Stimulated activated CD4-positive, alpha-beta T cell treated with anti-CD3 and anti-CD28 coated beads, Interleukin-15, amount 100 ng/mL, for 24 hours (primary cell): ENCODE data around the gene MACROD1.

Experiments
- DNase-seq: peaks from one replicate; pipeline ENCODE4 v3.0.0-alpha.2; 2020

Gene MACROD1

DNA sequence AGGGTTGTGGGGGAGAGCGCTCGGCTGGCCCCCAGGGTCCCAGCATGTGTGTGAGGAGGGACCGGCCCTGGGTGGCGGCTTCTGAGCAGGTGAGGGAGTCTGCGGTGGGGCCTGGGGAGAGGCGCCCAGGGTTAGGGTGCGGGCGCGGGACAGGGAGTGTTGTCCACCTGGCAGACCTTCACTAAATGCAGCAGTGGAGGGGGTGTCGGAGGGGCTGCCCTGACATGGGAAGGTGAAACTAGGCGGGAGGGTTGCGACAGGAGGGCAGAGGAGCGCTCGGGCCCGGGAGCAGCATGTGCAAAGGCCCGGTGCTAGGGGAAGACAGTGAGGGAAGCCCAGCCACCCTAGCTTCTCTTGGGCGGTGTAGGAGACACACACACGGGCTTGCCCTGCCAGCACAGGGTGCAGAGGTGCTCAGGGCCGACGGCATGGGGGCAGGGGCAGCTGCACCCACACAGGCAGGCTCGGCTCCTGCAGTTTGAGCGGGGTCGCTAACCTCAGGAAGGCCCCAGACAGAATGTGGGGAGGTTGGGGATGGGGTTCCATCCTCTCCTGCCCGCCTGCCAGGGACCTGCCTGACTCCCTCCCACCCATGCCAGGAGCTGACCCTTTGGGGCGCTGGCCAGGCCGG is 157.5 kb downstream of the MACROD1 start:
- DNase-seq: no peak

DNA sequence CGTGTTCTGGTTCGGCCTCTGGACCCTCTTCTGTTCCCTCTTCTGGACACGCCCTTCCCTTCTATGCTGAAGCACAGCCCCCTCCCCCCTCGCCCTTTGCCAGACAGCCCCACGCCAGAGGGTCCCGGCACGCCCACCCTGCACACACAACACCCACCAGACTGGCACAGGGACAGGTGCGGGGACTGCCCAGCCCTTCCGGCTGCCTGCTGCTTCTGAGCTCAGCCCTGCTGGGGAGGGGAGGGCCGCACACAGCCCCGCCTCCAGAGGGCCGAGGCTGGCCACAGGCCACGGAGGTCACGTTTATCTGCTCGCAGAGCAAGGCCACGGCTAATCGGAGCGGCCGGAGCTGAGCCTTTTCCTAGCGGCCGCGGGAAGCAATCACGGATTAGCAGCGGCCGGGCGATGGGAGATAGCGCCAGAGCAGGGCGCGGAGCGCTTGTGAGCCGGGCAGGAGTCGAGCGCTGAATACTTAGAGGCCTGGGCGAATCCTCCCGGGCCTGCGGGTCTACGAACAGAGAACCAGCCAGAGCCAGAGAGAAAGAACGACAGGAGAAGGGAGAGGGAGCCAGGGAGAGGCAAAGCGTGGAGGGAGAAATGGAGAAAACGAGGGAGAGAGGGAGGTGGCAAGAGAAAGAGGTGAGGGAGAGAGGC is 158.2 kb downstream of the MACROD1 start:
- no peak for DNase-seq

DNA sequence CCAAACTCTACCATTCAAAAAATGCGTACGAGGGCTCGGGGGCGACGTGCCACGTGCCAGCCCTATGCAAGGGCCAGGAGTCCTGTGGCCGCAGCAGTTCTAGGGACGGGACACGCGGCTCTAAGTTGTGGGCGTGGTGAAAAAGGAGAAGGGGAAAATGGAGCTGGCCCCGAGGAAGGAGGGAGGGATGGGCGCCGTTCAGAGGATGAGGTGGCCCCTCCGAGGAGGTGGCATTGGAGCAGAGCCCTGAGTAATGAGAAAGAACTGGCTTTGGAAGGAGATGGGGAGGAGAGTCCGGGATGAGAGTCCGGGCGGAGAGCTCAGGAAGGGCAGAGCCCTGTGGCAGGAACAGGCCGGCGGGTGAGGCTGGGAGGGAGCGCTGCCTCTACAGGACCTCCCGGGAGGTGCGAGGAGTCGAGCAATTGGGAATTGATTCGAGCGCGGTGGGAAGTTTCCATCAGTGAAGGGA is 158.7 kb downstream of the MACROD1 start:
- DNase-seq: no peak

DNA sequence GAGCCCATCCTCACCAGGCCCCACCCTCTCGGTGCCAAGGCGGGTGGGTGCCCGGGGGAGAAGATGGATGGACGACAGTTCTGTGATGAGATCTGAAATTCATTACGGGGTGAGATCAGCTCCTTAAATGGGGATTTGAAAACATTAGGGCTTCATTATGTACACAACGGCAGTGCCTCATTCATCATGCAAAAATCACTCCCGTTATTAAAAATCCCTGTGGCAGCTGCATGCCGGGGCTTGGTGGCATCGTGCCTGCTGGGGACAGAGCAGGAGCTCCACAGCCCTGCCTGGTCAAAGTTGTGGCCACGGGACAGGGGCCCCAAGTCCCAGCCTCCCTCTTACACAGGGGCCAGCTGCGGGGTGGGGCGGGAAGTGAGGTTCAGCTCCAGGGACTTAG is 159.5 kb downstream of the MACROD1 start:
- no peak for DNase-seq

DNA sequence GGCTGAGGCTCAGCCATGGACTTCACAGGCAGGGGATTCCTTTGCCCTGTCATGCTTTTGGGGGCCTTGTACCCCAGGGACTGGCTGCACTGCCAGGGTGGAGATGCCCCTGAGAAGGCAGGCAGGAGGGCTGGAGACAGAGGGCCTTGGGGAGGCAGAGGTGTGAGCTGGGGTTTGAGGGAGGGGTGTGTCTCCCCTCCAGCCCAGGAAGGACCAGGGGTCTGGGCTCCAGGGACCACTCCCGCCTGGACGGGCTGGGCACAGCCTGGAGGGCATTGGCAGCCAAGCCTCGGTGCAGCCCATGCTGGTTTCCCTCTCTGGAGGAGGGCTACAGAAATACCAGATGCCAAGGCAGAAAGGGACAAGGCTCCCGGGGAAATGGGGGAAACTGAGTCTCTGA is 160.2 kb downstream of the MACROD1 start:
- no peak for DNase-seq

DNA sequence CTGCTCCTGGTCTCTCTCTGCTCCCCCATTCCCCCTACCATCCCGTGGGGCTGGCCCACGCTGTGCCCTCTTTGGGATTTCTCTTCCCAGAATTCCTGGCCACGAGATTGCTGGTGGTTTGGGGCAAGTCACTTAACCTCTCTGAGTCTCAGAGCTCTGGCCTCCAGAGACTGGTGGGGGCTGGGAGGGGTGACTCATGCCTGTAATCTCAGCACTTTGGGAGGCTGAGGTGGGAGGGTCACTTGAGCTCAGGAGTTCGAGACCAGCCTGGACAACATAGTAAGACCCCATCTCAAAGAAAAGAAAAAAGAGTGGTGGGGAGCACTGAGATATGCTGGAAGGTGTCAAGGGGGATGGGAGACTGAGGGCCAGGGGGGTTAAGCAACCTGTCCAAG is 161.3 kb downstream of the MACROD1 start:
- no peak for DNase-seq

DNA sequence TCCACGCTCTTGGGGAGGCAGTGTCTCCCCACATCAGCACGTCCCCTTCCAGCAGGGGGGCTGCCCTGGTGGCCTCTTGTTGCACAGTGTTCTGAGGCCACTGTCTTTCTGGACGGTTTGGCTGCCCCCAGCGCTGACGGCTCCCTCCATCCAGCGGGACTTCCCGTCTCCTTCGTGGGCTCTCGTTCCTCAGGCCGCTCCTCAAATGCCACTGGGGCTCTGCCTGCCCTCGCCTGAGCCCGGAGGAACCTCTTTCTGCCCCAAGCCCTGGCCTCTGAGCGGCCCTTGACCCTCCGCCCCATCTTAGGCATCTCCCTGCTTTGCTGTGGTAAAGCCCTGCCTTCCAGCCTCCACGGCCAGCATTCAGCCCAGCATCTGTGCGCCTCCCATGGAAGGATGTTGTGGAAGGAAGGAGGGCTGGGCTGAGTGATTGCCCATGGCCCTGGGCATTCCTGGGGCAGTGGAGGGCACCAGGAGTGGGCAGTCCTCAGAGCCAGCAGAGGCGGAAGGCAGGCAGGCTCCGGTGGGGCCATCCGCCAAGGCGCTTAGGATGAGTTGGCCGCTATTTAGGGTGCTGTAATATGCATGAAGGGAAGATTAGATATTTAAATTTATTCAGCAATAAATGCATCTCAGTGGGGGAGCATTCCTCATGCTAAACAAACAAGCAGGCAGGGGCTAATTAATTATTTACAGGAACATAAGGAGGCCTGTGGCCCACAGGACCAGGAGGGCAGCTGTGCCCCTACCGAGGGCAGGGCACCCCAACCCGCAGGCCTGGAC is 161.9 kb downstream of the MACROD1 start:
- DNase-seq: no peak

DNA sequence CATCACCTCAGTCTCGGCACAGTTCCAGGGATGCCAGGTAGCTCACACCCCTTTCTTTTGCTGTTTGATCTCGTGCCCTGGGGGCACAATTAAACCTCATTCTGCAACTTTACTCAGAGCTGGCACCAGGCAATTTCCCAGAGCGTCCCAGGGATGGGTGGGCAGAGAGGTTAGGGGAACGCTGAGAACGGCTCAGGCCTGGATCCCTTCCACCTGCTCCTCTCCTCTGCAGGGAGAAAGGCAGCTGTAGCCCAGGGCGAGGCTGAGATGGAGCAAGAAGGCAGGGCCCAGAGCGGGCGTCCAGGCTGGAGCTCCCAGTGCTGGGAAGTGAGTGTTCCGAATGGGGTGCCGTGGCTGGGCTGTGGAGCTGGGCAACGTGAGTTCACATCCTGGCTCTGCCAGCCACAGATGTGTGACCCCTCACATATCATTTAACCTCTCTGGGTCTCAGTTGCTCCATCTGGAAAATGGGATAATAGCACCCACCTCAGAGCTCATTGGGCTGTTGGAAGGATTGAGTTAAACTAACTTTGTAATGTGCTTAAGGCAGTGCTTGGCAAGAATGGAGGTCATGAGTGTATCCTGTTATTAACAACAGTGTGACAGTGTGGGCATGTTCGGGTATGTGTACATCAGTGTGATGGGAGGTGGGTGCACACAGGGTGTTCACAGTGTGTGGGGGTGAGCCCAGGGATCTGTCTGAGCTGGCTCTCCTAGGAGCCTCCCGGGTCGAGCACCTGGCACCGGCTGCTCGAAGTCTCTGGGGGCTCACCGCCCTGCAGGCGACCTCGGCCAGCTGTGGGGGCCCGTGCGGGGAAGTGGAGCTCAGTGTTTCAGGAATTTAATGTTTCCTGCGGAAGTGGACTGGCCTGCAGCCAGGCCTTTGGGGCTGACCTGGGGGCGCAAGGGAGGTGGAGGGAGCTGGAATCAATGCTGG is 164.2 kb downstream of the MACROD1 start:
- DNase-seq: no peak

DNA sequence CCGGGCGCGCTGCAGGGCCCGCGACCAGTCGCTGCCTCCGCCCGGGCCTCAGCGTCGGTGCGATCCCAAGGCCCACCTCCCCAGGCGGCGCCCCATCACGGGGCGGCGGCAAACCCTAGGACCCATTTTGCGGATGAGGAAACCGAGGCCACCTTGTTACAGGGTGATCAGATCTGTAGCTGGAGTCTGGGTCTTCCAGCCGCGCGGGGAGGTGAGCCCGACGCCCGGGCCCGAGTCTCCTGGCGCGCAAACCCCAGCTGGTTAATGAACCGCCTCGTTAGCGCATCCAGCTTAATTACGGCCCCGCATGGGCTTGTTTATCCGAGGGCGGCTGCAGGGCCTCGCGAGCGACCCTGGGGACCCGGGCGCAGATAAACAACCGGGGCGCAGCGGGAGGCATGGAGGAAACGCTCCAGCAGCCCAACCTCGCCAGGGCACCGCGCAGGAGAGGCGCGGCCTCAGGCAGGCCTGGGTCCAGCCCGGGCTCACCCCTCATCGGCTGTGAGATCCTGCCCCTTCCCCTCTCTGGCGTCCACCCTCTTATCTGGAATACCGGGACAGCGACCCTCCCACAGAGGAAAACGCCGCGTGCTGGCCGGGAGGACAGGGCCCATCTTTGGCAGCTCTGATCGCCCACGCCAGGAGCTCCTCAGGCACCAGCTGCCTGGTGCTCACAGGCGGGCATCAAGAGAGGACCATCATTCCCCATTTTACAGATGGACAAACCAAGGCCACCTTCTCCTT is 165.0 kb downstream of the MACROD1 start:
- no peak for DNase-seq

DNA sequence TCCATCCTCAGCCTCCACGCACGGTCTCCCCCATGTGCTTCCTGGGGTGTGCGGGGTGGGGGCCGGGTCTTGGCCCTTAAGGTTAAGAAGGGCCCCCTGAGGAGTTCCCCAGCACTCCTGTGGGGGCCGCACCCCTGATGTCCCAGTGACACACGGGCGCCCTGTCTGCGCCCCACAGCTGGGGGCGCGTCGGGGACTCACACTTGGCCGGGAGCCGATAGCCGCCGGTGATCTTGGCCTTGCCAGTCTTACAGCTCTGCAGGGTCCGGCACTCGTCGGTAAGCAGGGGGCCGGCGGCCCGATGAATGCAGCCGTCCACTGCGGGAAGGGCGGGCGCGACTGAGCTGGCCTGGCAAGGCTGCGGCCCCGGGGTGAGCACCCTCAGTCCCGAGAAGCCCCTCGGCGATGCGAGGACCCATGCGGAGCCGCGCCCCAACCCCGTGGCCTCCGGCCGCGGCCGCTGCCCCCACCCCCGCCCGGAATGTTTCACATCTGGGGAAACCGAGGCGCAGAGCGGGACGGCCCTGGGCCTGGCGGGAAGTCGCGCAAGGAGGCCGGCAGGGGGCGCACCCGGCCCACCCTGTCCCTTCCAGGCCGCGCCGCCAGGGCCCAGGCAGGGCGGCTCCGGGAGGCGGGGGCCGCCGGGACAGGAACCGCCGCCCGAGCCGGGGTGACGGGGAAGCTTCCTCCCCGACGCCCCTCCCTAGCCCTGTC is 165.7 kb downstream of the MACROD1 start:
- peak; percentile 82 for DNase-seq

DNA sequence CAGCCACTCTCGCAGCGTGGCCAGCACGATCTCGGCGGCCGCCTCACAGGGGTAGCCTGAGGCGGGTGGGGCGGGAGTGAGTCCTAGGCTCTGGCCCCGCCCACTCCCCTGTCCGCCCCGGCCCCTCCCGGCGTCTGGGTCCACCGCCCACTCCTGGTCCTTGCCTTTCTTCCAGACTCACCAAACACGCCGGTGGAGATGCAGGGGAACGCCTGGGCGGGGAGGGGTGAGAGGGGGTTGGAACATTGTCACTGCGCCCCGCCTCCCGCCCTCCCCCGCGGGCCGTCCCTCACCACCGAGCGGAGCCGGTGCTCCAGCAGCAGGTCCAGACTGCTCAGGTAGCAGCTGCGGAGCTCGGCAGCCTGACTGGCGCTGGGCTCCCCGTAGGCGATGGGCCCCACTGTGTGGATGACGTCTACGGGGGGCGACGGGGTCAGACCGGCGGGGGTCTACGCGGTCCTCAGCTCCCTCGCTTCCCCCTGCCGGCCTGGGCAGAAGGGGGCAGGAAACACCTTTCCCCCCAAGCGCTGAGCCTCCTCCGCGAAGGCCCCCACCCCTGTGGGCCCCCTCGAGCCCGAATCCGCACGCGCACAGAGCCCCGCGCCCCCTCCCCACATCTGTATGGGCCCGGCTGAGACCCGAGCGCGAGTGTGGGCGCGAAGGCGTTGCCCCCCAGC is 166.4 kb downstream of the MACROD1 start:
- peak; percentile 79 for DNase-seq

DNA sequence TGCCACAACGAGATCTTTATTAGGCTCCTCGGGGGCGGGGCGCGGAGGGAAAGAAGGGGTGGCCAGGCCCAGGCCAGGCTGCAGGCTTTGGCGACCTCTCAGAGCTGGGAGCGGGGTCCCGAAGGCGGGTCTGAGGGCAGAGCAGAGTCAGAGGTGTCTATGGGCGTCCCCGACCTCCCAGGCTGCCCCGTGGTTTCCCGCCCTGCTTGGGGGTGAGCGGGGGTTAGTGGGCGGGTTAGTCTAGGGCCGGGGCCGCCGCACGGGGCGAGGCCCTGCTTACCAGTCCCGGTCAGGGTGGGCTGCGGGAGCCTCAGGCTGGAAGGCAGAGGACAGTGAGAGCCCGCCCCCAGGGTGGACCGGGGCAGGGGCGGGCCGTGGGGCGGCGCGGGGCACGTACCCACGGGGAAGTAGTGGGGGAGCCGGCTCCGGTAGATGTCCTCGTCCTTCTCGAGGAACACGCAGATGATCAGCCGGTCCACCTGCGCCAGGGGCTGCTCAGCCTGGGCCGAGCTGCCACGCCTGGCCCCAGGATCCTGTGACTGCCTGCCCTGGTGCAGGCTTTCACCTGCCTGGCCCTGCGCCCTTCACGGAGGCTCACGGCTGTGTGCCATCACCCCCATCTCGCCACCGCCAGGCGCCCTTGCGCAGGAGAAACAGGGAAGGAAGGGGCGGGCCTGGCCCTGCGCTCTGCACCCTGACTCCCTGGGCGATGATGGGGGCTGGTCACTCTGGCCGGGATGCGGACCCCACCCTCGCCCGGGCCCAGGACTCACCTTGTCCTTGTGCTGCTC is 167.2 kb downstream of the MACROD1 start:
- no peak for DNase-seq

DNA sequence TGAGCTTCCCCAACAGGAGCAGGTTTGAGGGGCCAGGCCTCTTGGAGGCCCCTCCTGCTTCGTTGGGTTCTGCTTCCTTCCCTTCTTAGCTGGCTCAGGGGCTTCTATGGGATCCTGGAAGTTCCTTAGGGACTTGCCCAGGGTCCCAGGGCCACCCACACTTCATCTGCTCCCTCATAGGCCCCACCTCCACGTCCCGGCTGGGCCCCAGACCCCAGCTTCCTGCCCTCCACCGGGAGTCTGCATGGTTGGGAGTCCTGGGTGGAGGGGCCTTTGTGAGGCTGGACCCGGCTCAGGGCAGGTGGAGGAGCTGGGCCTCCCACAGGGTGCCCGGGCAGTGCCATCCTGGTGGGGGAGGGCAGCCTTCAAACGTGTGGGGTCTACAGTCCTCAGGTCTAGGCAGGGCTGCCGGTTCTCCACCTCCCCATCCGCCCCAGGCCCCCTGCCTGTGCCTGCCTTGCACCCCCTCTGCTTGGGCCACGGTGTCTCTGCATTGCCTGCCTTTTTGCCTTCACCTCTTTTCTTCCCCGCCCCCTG is 168.0 kb downstream of the MACROD1 start:
- DNase-seq: no peak

DNA sequence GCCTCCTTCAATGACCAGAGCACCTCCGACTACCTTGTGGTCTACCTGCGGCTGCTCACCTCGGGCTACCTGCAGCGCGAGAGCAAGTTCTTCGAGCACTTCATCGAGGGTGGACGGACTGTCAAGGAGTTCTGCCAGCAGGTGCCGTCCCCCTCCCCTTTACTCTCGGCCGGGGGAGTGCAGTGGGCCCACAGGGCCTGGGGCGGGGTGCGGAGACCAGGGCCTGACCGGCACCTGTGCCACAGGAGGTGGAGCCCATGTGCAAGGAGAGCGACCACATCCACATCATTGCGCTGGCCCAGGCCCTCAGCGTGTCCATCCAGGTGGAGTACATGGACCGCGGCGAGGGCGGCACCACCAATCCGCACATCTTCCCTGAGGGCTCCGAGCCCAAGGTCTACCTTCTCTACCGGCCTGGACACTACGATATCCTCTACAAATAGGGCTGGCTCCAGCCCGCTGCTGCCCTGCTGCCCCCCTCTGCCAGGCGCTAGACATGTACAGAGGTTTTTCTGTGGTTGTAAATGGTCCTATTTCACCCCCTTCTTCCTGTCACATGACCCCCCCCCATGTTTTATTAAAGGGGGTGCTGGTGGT is 168.7 kb downstream of the MACROD1 start:
- no peak for DNase-seq

DNA sequence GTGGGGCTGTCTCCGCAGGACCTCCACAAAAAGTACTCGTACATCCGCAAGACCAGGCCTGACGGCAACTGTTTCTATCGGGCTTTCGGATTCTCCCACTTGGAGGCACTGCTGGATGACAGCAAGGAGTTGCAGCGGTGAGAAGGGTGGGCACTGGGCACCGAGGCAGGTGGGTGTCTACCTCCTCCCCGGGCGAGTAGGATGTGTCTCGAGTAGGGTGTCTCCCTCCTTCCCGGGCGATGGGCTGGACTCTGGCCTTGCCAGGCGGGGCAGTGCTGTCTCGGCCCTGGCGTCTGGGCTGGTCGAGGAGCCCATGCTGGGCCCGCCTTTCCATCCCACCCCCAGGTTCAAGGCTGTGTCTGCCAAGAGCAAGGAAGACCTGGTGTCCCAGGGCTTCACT is 169.4 kb downstream of the MACROD1 start:
- no peak for DNase-seq

DNA sequence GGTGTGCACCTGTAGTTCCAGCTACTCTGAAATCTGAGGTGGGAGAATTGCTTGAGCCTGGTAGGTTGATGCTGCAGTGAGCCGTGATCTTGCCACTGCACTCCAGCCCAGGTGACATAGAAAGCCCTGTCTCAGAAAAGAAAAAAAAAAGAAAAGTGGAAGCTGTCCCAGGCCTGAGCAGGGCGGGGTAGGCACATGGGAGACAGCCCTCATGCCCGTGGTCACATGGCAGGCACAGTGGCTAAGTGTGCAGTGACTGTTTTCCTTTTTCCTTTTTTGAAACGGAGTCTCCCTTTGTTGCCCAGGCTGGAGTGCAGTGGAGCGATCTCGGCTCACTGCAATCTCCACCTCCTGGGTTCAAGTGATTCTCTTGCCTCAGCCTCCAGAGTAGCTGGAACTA is 171.9 kb downstream of the MACROD1 start:
- no peak for DNase-seq

DNA sequence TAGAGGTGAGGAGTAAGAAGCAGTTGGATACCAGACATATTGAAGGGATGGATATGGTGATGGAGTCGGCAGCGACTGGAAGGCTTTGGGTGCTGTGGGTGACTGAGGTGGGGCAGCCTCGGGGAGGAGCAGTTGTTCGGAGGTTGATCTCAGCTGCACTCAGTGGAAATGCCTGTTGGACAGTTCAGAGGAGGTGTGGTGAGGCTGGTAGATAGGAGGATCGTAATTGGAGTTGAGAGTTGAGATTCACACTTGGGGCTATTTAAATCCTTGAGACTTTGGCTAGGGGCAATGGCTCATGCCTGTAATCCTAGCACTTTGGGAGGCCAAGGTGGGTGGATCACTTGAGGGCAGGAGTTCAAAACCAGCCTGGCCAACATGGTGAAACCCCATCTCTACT is 172.8 kb downstream of the MACROD1 start:
- DNase-seq: no peak

DNA sequence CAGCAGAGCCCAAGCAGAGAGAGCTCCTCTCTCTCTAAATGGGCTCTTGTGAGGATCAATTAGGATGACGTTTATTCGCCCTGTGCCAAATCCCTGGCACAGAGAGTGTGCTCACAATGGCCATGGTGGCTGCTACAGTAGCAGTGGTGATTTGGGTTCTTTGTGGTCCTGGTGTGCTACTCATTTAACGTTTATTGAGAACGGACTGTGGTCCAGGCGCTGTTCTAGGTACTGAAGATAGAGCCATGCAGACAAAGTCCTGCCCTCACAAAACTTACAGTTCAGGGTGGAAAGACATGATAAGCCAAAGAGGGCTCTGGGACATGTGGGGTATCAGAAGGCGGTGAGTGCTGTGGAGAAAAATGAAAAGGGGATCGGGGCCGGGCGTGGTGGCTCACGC is 174.4 kb downstream of the MACROD1 start:
- DNase-seq: no peak

DNA sequence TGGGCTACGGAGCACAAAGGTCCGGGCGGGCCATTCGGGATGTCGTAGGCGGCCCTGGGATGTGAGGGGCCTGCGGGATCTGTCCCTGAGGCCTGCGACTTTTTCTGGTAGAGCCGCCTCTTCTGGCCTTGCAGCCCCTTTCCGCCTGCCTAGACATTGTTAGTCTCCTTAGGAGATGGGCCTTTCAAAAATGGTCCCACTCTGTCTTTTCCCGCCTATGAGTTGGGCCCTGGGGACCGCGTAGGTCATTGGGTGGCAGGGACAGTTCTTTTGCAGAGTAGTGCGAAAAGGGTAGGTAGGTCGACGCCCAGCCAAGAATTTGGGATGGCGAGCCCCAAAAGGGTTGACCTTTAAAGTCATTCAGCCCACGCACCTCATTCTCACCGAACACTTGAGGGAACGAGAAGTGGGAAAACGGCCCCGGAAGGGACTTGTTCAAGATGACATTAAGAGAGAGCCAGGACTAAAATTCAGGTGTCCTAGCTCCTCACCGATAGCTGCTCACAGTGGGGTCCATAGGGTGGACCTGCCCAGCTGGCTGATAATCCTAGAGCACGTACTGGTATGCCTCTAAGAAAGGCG is 178.9 kb downstream of the MACROD1 start:
- no peak for DNase-seq
